Tibial artery (tissue), 4 donors: ENCODE measurements around the gene AIG1.

Source experiments
- DNase-seq, 2 donors: peaks; one replicate each; pipeline ENCODE4 v3.0.0-alpha.2; 2019
- H3K27ac ChIP-seq, 2 donors: fragments of 200-600 bp; sonication (generic) in 1 of 2; 1 replicate in 1 of 2; 2 replicates in 1 of 2; pipeline ENCODE4 v1.5.1; 2018 to 2019; ENCODE audit warnings: mild to moderate bottlenecking in 1 of 2
- H3K27me3 ChIP-seq, 2 donors: fragments of 200-600 bp; sonication (generic) in 1 of 2; one replicate each; pipeline versions ENCODE4 v1.5.1 to v1.6.0; 2016 to 2019
- H3K36me3 ChIP-seq, 3 donors: fragments of 200-600 bp; sonication (generic) in 2 of 3; one replicate each; pipeline ENCODE4 v1.5.1; 2016 to 2019; ENCODE audit warnings: mild to moderate bottlenecking in 2 of 3
- H3K4me1 ChIP-seq, 4 donors: fragments of 200-600 bp; sonication (generic) in 2 of 4; 1 replicate in 3 of 4; 2 replicates in 1 of 4; pipeline ENCODE4 v1.5.1; 2016 to 2019
- H3K4me3 ChIP-seq, 2 donors: fragments of 200-600 bp; sonication (generic) in 1 of 2; 1 replicate in 1 of 2; 2 replicates in 1 of 2; pipeline ENCODE4 v1.5.1; 2018 to 2019; ENCODE audit warnings: mild to moderate bottlenecking in 2 of 2
- H3K9me3 ChIP-seq, 3 donors: fragments of 200-600 bp; sonication (generic) in 1 of 3; one replicate each; pipeline ENCODE4 v1.5.1; 2016 to 2019
- intact Hi-C: fragments of 100-400 bp; cut with DNase I; formaldehyde crosslinking; loops from one replicate; pipeline ENCODE4 v1.15.0; 2023; ENCODE audit warnings: low total_unique reads
- TF ChIP-seq, protein P1 (sequence below), 2 experiments: fragments of 200-600 bp in 1 of 2; fragments of 450-650 bp in 1 of 2; IDR thresholded peaks; one replicate each; pipeline ENCODE4 v1.5.1; 2017 to 2019; ENCODE audit warnings: antibody characterized with exemption in 2 of 2, mild to moderate bottlenecking in 1 of 2, moderate library complexity in 1 of 2

AIG1 gene

DNA sequence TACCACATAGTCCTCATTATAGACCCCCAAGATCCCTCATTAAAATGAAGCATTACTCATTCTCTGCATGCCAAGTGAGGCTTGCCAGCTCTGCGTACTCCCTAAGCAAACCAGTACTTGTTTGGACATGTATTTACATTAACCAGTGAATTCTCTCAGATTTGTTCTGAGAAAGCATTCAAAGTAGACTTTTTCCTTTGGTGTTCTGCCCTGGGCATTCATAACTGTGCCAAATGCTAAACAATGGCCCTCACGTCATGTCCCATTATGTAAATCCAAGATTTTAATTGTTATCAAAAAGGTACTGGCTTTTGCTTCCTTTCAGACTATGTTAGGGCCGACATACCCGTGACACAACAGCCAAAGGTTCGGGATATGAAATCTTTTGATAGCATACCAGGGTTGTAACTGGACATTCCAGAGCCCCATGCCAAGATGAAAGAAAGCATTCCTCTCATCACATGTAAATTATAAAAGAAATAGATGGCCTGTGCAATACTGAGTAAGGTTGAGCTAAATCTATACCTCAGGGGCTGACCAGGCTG lies 225.6 kb downstream of the AIG1 start:
- Histone ChIP-seq H3K27me3 (no peaks in the 10 kb centered on the region), H3K36me3 (no peaks in the 10 kb centered on the region), H3K9me3 (no peaks in the 10 kb centered on the region), H3K27ac (no peak overlapping the region), H3K4me1 (peaks cover 0 to 41% (median 17%) of the 10 kb centered on the region in 4 donors), H3K4me3 (no peak overlapping the region)
- TF ChIP-seq, protein P1, sequence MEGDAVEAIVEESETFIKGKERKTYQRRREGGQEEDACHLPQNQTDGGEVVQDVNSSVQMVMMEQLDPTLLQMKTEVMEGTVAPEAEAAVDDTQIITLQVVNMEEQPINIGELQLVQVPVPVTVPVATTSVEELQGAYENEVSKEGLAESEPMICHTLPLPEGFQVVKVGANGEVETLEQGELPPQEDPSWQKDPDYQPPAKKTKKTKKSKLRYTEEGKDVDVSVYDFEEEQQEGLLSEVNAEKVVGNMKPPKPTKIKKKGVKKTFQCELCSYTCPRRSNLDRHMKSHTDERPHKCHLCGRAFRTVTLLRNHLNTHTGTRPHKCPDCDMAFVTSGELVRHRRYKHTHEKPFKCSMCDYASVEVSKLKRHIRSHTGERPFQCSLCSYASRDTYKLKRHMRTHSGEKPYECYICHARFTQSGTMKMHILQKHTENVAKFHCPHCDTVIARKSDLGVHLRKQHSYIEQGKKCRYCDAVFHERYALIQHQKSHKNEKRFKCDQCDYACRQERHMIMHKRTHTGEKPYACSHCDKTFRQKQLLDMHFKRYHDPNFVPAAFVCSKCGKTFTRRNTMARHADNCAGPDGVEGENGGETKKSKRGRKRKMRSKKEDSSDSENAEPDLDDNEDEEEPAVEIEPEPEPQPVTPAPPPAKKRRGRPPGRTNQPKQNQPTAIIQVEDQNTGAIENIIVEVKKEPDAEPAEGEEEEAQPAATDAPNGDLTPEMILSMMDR (IDR thresholded peaks at IDR 0.05): no peak
- DNase-seq: no peak
- intact Hi-C loops: no loop called here

DNA sequence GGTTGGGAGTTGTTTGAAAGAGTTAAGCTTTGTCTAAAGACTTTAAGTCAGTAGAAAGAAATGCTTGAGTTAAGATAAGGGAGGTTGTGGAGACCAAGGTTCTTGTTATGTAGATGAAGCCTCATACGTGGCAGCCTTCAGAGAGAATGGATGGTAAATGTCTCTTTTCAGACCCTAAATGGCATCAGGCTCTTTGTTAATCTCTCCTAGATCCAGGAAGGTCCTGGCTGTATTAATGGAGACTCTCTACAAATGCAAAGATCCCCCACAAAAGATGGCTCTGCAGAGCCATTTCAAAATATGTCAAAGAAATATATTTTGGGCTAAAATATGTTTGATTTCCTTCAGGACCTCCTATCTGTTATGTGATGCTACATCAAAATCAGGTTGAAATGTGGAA lies 228.2 kb downstream of the AIG1 start:
- no peaks in the 10 kb centered on the region for H3K27me3 ChIP-seq
- H3K4me1 ChIP-seq: peaks cover 0 to 35% (median 15%) of the 10 kb centered on the region in 4 donors
- no peaks in the 10 kb centered on the region for H3K36me3 ChIP-seq
- intact Hi-C loops: no loop called here
- no peaks in the 10 kb centered on the region for H3K9me3 ChIP-seq
- TF ChIP-seq, protein P1 (IDR thresholded peaks at IDR 0.05): no peak
- no peak overlapping the region for H3K27ac ChIP-seq
- no peak overlapping the region for H3K4me3 ChIP-seq
- no peak for DNase-seq

DNA sequence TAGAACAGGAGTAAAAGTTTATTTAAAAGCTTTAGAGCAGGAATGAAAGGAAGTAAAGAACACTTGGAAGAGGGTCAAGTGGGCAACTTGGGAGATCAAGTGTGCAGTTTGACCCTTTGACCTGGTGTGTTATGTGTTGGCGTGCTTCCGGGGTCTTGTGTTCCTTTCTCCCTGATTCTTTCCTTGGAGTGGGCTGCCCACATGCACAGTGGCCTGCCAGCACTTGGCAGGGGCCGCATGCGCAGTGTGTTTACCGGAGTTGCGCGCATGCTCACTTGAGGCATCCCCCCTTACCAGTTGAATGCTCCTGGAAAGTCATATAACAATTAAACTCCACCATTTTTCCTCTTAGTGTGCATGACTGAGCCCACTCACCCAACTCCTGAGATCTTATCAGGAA lies 229.5 kb downstream of the AIG1 start:
- peaks cover 0 to 22% (median 5%) of the 10 kb centered on the region in 4 donors for H3K4me1 ChIP-seq
- no peak overlapping the region for H3K27ac ChIP-seq
- intact Hi-C loops: loop anchor here (10.0 kb wide), 1 partner anchor 605 kb away; no protein-coding TSS in a partner anchor
- no peaks in the 10 kb centered on the region for H3K27me3 ChIP-seq
- no peaks in the 10 kb centered on the region for H3K9me3 ChIP-seq
- no peak overlapping the region for H3K4me3 ChIP-seq
- DNase-seq: no peak
- TF ChIP-seq, protein P1 (IDR thresholded peaks at IDR 0.05): no peak
- no peaks in the 10 kb centered on the region for H3K36me3 ChIP-seq

DNA sequence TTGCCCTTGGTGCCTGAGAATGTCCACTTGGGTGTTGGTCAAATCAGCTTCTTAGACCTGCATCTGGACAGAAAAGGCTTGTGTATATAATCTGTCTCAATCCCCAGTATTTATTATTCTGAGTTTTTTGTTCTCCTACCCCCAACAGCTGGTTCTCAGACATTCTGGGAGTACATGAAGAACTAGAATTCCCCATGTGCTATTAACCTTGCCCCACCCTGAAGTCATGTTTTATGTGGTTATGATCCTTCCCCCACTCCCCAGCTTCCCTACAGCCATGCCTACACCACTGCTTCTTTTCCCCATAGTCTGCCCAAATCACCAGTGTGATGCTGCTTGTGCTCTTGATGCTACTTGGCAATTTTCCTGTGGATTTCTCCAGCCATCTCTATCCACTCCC lies 232.8 kb downstream of the AIG1 start:
- no peaks in the 10 kb centered on the region for H3K27me3 ChIP-seq
- intact Hi-C loops: loop anchor here (10.0 kb wide), 1 partner anchor 609 kb away; no protein-coding TSS in a partner anchor
- H3K4me1 ChIP-seq: no peaks in the 10 kb centered on the region
- DNase-seq: no peak
- no peak overlapping the region for H3K27ac ChIP-seq
- TF ChIP-seq, protein P1 (IDR thresholded peaks at IDR 0.05): no peak
- H3K9me3 ChIP-seq: no peaks in the 10 kb centered on the region
- H3K36me3 ChIP-seq: no peaks in the 10 kb centered on the region
- H3K4me3 ChIP-seq: no peak overlapping the region

DNA sequence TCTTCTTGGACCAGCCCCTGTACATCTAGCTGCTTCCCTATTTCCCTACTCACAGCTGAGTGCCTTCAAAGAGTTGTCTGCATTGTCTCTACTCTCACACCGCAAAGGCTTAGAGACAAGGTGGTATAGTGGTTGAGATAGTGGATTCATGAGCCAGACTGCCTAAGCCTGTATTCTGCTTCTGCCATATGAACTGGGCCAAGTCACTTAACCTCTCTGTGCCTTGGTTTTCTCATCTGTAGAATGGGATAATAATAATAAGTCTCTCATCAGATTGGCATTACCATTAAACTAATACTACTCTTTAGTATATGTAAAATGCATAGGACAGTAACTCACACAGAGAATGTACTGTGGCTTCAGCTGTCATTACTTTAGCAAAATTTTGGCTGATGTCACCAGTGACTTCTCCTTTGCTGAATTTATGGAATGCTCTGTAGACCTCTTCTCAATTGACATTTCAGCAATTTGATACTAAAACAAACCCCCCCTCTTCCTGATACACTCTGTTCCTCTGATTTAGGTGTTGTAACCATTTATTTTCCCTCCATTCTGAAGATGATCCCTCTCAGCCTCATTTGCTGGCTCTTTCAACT lies 233.7 kb downstream of the AIG1 start:
- DNase-seq: no peak
- no peaks in the 10 kb centered on the region for H3K4me1 ChIP-seq
- TF ChIP-seq, protein P1 (IDR thresholded peaks at IDR 0.05): no peak
- H3K9me3 ChIP-seq: no peaks in the 10 kb centered on the region
- H3K27me3 ChIP-seq: no peaks in the 10 kb centered on the region
- intact Hi-C loops: loop anchor here (10.0 kb wide), 1 partner anchor 610 kb away; no protein-coding TSS in a partner anchor
- H3K27ac ChIP-seq: no peak overlapping the region
- H3K36me3 ChIP-seq: no peaks in the 10 kb centered on the region
- no peak overlapping the region for H3K4me3 ChIP-seq
